Choroid plexus epithelial cell (primary cell): ENCODE data around the gene ERBB2.

Experiments used
- DNase-seq: peaks from one replicate; pipeline ENCODE4 v3.0.0-alpha.2; 2010; ENCODE audit warnings: low read depth
- H3K4me3 ChIP-seq: 2 replicates; pipeline ENCODE4 v1.5.1; 2011; ENCODE audit warnings: low read depth, mild to moderate bottlenecking, control low read depth, low read length, moderate library complexity
- TF ChIP-seq, protein P1 (sequence below): conservative IDR thresholded peaks from 2 replicates; pipeline ENCODE4 v1.5.1; 2011; ENCODE audit warnings: low read depth, mild to moderate bottlenecking, control low read depth, inconsistent platforms, low read length, moderate library complexity

ERBB2 gene

DNA sequence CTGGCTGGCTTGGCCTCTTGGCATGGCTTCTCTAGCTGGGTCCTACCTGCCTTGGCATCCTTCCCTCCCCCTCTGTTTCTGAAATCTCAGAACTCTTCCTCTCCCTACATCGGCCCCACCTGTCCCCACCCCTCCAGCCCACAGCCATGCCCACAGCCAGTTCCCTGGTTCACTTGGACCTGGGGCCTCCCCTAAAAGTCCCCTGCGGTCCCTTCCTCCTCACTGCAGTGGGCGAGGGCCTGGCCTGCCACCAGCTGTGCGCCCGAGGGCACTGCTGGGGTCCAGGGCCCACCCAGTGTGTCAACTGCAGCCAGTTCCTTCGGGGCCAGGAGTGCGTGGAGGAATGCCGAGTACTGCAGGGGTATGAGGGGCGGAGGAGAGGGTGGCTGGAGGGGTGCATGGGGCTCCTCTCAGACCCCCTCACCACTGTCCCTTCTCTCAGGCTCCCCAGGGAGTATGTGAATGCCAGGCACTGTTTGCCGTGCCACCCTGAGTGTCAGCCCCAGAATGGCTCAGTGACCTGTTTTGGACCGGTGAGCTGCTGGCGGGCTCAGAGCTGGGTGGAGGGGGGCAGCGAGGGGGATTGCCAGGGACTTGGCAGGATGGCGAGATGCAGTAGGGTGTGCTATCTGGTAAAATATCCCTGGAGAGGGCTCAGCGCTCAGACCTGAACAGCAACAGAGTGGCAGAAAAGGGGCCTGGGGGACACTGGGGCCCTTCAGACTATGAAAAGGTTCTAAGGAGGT is 16.4 kb downstream of the ERBB2 start:
- TF ChIP-seq, protein P1, sequence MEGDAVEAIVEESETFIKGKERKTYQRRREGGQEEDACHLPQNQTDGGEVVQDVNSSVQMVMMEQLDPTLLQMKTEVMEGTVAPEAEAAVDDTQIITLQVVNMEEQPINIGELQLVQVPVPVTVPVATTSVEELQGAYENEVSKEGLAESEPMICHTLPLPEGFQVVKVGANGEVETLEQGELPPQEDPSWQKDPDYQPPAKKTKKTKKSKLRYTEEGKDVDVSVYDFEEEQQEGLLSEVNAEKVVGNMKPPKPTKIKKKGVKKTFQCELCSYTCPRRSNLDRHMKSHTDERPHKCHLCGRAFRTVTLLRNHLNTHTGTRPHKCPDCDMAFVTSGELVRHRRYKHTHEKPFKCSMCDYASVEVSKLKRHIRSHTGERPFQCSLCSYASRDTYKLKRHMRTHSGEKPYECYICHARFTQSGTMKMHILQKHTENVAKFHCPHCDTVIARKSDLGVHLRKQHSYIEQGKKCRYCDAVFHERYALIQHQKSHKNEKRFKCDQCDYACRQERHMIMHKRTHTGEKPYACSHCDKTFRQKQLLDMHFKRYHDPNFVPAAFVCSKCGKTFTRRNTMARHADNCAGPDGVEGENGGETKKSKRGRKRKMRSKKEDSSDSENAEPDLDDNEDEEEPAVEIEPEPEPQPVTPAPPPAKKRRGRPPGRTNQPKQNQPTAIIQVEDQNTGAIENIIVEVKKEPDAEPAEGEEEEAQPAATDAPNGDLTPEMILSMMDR = no peak
- H3K4me3 ChIP-seq = no peak overlapping the region
- no peak for DNase-seq

GRCh38 chr17:39716879-39717536 is 17.1 kb downstream of the ERBB2 start:
- TF ChIP-seq, protein P1 = no peak
- DNase-seq = no peak
- H3K4me3 ChIP-seq = no peak overlapping the region

- TF ChIP-seq, protein P1 = no peak
- H3K4me3 ChIP-seq = no peak overlapping the region
- DNase-seq = no peak
These were observed 17.8 kb downstream of the ERBB2 start for GRCh38 chr17:39717660-39718059.

DNA sequence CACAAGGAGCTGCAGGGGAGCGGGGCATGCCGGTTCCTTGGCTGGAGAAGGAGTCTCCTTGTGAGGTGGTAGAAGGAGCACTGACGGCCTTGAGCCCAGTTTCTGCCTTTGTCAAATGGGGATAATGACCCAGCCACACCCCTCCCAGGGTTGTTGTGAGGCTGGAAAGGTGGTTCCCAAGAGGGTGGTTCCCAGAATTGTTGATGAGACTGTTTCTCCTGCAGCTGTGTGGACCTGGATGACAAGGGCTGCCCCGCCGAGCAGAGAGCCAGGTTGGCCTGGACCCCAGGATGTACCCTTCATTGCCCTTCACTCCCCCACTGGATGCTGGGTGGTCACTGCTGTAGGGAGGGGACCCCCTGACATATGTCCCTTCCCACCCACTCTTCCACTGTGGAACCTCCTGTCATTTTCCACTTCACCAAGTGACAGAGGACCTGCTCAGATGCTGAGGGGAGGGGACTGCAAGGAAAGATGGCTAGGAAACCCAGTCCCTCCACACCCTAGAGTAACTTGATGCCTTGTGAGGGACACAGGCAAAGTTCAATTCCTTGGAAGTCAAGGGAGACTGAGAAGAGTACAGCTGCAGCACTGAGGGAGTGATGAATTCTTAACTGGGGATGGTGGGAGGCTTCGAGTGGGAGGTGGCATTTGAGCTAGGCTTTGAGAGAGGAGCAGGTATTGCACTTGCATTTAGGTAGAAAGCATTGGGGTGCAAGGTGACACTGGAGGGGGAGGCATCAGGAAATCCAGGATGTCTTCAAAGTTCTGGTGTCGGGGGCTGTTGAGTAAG is 19.9 kb downstream of the ERBB2 start:
- DNase-seq = no peak
- H3K4me3 ChIP-seq = no peak overlapping the region
- TF ChIP-seq, protein P1 = no peak

- no peak for DNase-seq
- H3K4me3 ChIP-seq = no peak overlapping the region
- TF ChIP-seq, protein P1 = no peak
These were observed 22.2 kb downstream of the ERBB2 start for GRCh38 chr17:39722104-39722503.

DNA sequence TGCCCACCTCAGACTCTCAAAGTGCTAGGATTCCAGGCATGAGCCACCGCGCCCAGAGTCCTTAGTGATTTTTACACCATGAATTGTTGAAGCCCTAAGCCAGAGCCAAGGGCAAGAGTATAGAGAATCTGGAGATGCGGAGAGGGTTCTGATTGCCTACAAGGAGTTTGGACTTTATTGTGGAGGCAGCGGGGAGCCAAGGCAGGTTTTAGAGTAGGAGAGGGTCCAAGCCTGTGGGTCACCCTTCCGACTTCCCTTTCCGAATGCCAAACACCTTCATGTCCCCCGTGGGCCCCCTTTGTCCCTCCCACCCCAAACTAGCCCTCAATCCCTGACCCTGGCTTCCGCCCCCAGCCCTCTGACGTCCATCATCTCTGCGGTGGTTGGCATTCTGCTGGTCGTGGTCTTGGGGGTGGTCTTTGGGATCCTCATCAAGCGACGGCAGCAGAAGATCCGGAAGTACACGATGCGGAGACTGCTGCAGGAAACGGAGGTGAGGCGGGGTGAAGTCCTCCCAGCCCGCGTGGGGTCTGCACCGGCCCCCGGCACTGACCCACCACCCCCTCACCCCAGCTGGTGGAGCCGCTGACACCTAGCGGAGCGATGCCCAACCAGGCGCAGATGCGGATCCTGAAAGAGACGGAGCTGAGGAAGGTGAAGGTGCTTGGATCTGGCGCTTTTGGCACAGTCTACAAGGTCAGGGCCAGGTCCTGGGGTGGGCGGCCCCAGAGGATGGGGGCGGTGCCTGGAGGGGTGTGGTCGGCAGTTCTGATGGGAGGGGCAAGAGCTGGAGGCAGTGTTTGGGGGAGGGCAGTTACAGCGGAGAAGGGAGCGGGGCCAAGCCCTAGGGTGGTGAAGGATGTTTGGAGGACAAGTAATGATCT is 23.3 kb downstream of the ERBB2 start:
- TF ChIP-seq, protein P1 = no peak
- no peak for DNase-seq
- H3K4me3 ChIP-seq = no peak overlapping the region
